GM12801 (cell line): ENCODE measurements around the gene MITF.

Experiments
- CTCF ChIP-seq: IDR thresholded peaks from one replicate; pipeline ENCODE4 v1.5.1; 2011; ENCODE audit warnings: control low read depth; ENCODE audit not compliant: insufficient read length; ENCODE audit errors: extremely low read depth

Gene MITF

GRCh38 chr3:69999140-70000027 is 260.1 kb downstream of the MITF start, which contains the start of gene SAMMSON:
Gene SAMMSON, plus strand, starts transcription at chr3:69999733.
- TF ChIP-seq CTCF: no peak

GRCh38 chr3:70000028-70000410 is 260.8 kb downstream of the MITF start:
- no peak for TF ChIP-seq CTCF

- TF ChIP-seq CTCF: no peak
These were observed 261.4 kb downstream of the MITF start for GRCh38 chr3:70000563-70001081.

GRCh38 chr3:70003119-70003518 is 263.9 kb downstream of the MITF start:
- TF ChIP-seq CTCF: no peak

GRCh38 chr3:70006089-70006488 is 266.8 kb downstream of the MITF start:
- TF ChIP-seq CTCF: no peak

GRCh38 chr3:70010346-70010745 is 271.1 kb downstream of the MITF start:
- no peak for TF ChIP-seq CTCF

GRCh38 chr3:70011582-70011981 is 272.3 kb downstream of the MITF start:
- no peak for TF ChIP-seq CTCF
